CD4-positive, alpha-beta T cell treated with Interleukin-4 for 1 hour (primary cell): ENCODE data around the gene TNRC18.
"Not testable (repeated sequence)": the region's sequence is repeated elsewhere in the genome, so short reads cannot be mapped to it uniquely, and the experiment has no call there.

ENCODE experiments used
- DNase-seq, 2 donors: peaks; one replicate each; pipeline ENCODE4 v3.0.0-alpha.2; 2020 to 2022

The TNRC18 gene

GRCh38 chr7:5423306-5423975, at the start of gene TNRC18:
Gene TNRC18, minus strand, starts transcription at chr7:5423834. Its CDS starts 2,588 bp downstream, at chr7:5421246.
- no peak for DNase-seq

GRCh38 chr7:5472432-5473315, 49.0 kb upstream of the TNRC18 start:
- DNase-seq: no peak

- not testable (repeated sequence) for DNase-seq
Observed at GRCh38 chr7:5471623-5472022, 48.0 kb upstream of the TNRC18 start.

- no peak for DNase-seq
Observed at GRCh38 chr7:5470816-5471215, 47.2 kb upstream of the TNRC18 start.

GRCh38 chr7:5470167-5470532, 46.5 kb upstream of the TNRC18 start:
- DNase-seq: no peak

- no peak for DNase-seq
Observed at GRCh38 chr7:5469375-5470166, 45.9 kb upstream of the TNRC18 start.

GRCh38 chr7:5467645-5468044, 44.0 kb upstream of the TNRC18 start:
- DNase-seq: no peak

GRCh38 chr7:5466551-5466950, 42.9 kb upstream of the TNRC18 start:
- no peak for DNase-seq

GRCh38 chr7:5463031-5463430, 39.4 kb upstream of the TNRC18 start:
- no peak for DNase-seq

- no peak for DNase-seq
Observed at GRCh38 chr7:5462216-5462615, 38.6 kb upstream of the TNRC18 start.

GRCh38 chr7:5458921-5459480, 35.4 kb upstream of the TNRC18 start:
- DNase-seq: no peak

GRCh38 chr7:5457245-5457735, 33.7 kb upstream of the TNRC18 start:
- DNase-seq: no peak

- DNase-seq: no peak
Observed at GRCh38 chr7:5456409-5456808, 32.8 kb upstream of the TNRC18 start.

- DNase-seq: no peak
Observed at GRCh38 chr7:5455581-5456219, 32.1 kb upstream of the TNRC18 start.

GRCh38 chr7:5455175-5455574, 31.5 kb upstream of the TNRC18 start:
- no peak for DNase-seq

GRCh38 chr7:5454485-5454884, 30.9 kb upstream of the TNRC18 start:
- DNase-seq: no peak

GRCh38 chr7:5453566-5454075, 30.0 kb upstream of the TNRC18 start:
- DNase-seq: no peak

- no peak for DNase-seq
Observed at GRCh38 chr7:5452937-5453540, 29.4 kb upstream of the TNRC18 start.

- DNase-seq: no peak
Observed at GRCh38 chr7:5452470-5452899, 28.9 kb upstream of the TNRC18 start.

- DNase-seq: no peak
Observed at GRCh38 chr7:5451391-5451790, 27.8 kb upstream of the TNRC18 start.

GRCh38 chr7:5450549-5451327, 27.1 kb upstream of the TNRC18 start:
- peak; percentile 43 to 47 for DNase-seq
